T-helper 2 cell treated with Interferon-gamma antibody and Interleukin-4, amounts not matched to agents 100 ng/mL and 5 ng/mL, for 36 hours (primary cell): Measurements from ENCODE around the gene GRIK2. TPM values are rescaled to one million over a fixed set of nuclear protein-coding genes. Genes with fewer than 3 reads are reported as not detected.
"Not testable (repeated sequence)": the region's sequence is repeated elsewhere in the genome, so short reads cannot be mapped to it uniquely, and the experiment has no call there.

Experiments used
- intact Hi-C: fragments of 100-400 bp; cut with micrococcal nuclease; formaldehyde crosslinking; loops from one replicate; pipeline ENCODE4 v1.15.1; 2023
- total RNA-seq: library from RNA; stranded (reverse); gene quantifications from 2 replicates; pipeline ENCODE4 v1.2.3, GENCODE V29; 2022

GRIK2 gene
- total RNA-seq, 1 donor from 2014 or later, result not detected

GRCh38 chr6:101626269-101626668, 232.8 kb downstream of the GRIK2 start:
- intact Hi-C loops, result no loop called here

GRCh38 chr6:101630941-101631340, 237.4 kb downstream of the GRIK2 start:
- intact Hi-C loops, result no loop called here

GRCh38 chr6:101633081-101633480, 239.6 kb downstream of the GRIK2 start:
- intact Hi-C loops, result no loop called here

- intact Hi-C loops, result not testable (repeated sequence)
Measured at GRCh38 chr6:101638865-101639264, 245.4 kb downstream of the GRIK2 start.

GRCh38 chr6:101640131-101640530, 246.6 kb downstream of the GRIK2 start:
- intact Hi-C loops, result no loop called here

GRCh38 chr6:101645770-101646169, 252.3 kb downstream of the GRIK2 start:
- intact Hi-C loops, result no loop called here

- intact Hi-C loops, result no loop called here
Measured at GRCh38 chr6:101650402-101651100, 257.0 kb downstream of the GRIK2 start.

GRCh38 chr6:101652079-101652478, 258.6 kb downstream of the GRIK2 start:
- intact Hi-C loops, result no loop called here

- intact Hi-C loops, result no loop called here
Measured at GRCh38 chr6:101655109-101655508, 261.6 kb downstream of the GRIK2 start.

GRCh38 chr6:101662111-101662897, 268.8 kb downstream of the GRIK2 start:
- intact Hi-C loops, result no loop called here

GRCh38 chr6:101663100-101663499, 269.6 kb downstream of the GRIK2 start:
- intact Hi-C loops, result no loop called here

GRCh38 chr6:101666256-101666655, 272.7 kb downstream of the GRIK2 start:
- intact Hi-C loops, result no loop called here

- intact Hi-C loops, result no loop called here
Measured at GRCh38 chr6:101668496-101669030, 275.1 kb downstream of the GRIK2 start.

- intact Hi-C loops, result no loop called here
Measured at GRCh38 chr6:101676187-101676586, 282.7 kb downstream of the GRIK2 start.

GRCh38 chr6:101682937-101683336, 289.4 kb downstream of the GRIK2 start:
- intact Hi-C loops, result no loop called here

GRCh38 chr6:101683884-101684283, 290.4 kb downstream of the GRIK2 start:
- intact Hi-C loops, result no loop called here

GRCh38 chr6:101686653-101687052, 293.1 kb downstream of the GRIK2 start:
- intact Hi-C loops, result no loop called here

GRCh38 chr6:101689156-101689555, 295.6 kb downstream of the GRIK2 start:
- intact Hi-C loops, result no loop called here

- intact Hi-C loops, result no loop called here
Measured at GRCh38 chr6:101689695-101690094, 296.2 kb downstream of the GRIK2 start.

- intact Hi-C loops, result no loop called here
Measured at GRCh38 chr6:101700655-101701054, 307.1 kb downstream of the GRIK2 start.

GRCh38 chr6:101703311-101703710, 309.8 kb downstream of the GRIK2 start:
- intact Hi-C loops, result no loop called here

GRCh38 chr6:101705866-101706265, 312.4 kb downstream of the GRIK2 start:
- intact Hi-C loops, result no loop called here
